Measurements from ENCODE around the gene PSTPIP1.
"Not testable (repeated sequence)": the region's sequence is repeated elsewhere in the genome, so short reads cannot be mapped to it uniquely, and the experiment has no call there.

The PSTPIP1 gene

DNA sequence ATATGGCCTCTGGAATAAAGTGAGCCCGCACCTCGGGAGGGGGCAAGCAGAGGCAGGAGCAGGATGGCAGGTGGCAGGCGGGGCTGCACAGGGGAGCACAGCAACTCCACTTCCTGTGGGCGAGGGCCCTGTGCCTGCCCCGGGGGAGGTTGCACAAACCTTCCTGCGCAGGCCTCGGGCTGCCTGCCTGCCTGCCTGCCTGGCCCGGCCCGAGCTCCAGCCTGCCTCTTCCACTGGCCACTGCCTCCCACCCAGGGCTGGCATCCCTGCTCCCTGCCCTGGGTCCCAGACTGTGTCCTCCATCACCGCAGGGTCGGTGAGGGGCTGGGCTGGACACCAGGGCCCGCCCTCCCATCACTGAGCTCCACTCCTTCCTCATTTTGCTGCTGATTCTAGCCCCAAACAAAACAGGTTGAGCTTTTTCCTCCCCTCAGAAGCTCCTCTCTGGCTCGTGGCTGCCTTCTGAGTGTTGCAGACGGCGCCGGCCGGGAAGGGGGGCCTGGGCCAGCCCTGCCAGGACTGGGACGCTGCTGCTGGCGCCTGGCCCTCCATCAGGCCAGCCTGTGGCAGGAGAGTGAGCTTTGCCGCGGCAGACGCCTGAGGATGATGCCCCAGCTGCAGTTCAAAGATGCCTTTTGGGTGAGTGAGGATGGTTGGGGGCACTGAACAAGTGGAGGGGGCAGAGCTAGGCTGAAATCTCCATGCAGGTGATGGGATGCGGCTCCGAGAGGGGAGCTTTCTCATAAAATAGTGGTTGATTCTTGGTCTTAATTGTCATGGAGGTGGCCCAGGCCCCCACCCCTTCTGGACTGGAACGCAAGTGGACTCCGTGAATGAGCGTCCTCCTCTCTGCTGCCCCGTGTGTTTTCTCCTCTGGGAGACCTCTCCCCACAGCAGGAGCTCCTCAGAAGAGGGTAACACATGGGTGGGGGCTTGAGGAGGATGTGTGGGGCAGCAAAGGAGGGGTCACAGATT, at the start of gene PSTPIP1:
PSTPIP1 (plus strand) TSS at position 156 of the 975 bp plus-strand sequence; CDS start at position 604, 448 bp downstream.
- H3K27ac ChIP-seq (ENCODE audit: low read depth, low read length) = peak within 1 kb of the TSS; percentile 12
- H3K36me3 ChIP-seq (ENCODE audit: insufficient read depth, low read length) = no peaks in the 10 kb centered on the region
- H3K27me3 ChIP-seq (ENCODE audit: control insufficient read depth in 1 of 2, insufficient read depth in 2 of 2, low read length in 2 of 2) = no peaks in the 10 kb centered on the region
- H3K4me3 ChIP-seq (ENCODE audit: low read depth in 1 of 2, low read length in 2 of 2) = peak within 1 kb of the TSS in 1 of 2 donors; percentile 22
- H3K9me3 ChIP-seq (ENCODE audit: low read length) = no peaks in the 10 kb centered on the region
- peaks cover 15% of the 10 kb centered on the region for H3K4me1 ChIP-seq (ENCODE audit: insufficient read depth, low read length)
- H3K9ac ChIP-seq (ENCODE audit: low read length) = no peak within 1 kb of the TSS

DNA sequence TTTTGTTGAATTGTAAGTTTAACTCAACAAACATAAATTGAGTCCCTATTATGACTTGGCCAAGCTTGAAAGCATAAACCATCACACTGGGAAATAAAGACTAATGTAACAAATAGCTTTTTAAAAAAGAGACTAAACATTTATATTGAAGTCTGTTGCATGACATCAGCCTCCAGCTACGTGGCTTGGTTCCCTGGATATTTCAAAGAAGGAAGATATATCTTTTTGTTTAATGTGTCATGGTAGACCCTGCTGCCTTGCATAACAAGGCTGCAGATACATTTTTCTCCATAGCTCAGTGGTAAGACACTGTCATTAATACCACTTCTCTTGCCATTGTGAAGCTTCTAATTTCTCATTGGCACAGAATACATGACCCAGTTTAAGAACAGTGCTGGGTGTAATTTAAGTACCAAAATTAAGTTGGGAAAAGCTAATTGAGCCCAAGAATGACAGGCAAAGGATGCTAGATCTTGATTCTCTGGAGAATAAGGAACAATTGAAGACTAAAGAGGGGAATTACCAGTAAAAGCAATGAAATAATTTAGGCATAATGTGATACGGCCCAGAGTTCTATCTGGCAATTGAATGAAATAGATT, 49.3 kb upstream of the PSTPIP1 start:
- H3K27me3 ChIP-seq (ENCODE audit: control insufficient read depth in 1 of 2, insufficient read depth in 2 of 2, low read length in 2 of 2) = no peaks in the 10 kb centered on the region
- peaks cover 17% of the 10 kb centered on the region for H3K36me3 ChIP-seq (ENCODE audit: insufficient read depth, low read length)
- no peak overlapping the region for H3K9ac ChIP-seq (ENCODE audit: low read length)
- H3K9me3 ChIP-seq (ENCODE audit: low read length) = no peaks in the 10 kb centered on the region
- H3K4me1 ChIP-seq (ENCODE audit: insufficient read depth, low read length) = peaks cover 4% of the 10 kb centered on the region
- no peak overlapping the region for H3K4me3 ChIP-seq (ENCODE audit: low read depth in 1 of 2, low read length in 2 of 2)
- no peak overlapping the region for H3K27ac ChIP-seq (ENCODE audit: low read depth, low read length)

DNA sequence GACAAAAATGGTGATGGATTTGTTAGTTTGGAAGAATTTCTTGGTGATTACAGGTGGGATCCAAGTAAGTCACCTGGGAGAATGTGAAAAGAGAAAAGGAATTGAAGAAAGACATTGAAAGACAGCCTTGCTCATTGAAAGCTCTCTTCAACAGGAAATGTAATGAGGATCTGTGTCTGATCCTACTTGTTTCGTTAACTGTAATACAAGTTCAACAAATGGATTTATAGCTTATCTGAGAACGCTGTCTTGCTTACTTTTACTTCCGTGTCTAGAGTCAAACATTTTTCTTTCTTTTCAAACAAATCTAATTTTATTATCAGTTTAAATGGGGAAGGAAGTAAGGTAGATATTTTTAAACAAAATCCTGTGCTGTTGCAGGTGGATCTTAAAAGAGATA, 47.5 kb upstream of the PSTPIP1 start:
- no peaks in the 10 kb centered on the region for H3K9me3 ChIP-seq (ENCODE audit: low read length)
- peaks cover 17% of the 10 kb centered on the region for H3K36me3 ChIP-seq (ENCODE audit: insufficient read depth, low read length)
- H3K4me3 ChIP-seq (ENCODE audit: low read depth in 1 of 2, low read length in 2 of 2) = no peak overlapping the region
- no peak overlapping the region for H3K27ac ChIP-seq (ENCODE audit: low read depth, low read length)
- no peaks in the 10 kb centered on the region for H3K27me3 ChIP-seq (ENCODE audit: control insufficient read depth in 1 of 2, insufficient read depth in 2 of 2, low read length in 2 of 2)
- H3K9ac ChIP-seq (ENCODE audit: low read length) = no peak overlapping the region
- H3K4me1 ChIP-seq (ENCODE audit: insufficient read depth, low read length) = peaks cover 4% of the 10 kb centered on the region

DNA sequence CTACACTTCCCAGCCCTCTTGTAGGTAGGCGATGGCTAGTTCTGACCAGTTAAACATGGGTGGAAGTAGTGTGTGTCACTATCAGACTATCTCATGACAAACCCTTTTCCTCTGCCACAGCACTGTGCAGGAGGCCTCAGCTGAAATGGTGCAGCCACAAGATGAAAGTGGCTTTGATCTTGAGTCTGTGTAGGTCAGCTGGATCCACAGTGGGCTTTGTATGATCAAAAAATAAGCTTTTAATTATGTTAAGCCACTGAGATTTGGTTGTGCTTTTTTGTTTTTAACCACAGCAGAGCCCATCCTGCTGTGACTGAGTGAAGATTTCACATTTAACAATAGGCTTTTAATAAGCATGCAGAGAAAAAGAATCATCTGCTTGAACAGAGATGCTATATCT, 43.7 kb upstream of the PSTPIP1 start:
- Histone ChIP-seq H3K36me3 (ENCODE audit: insufficient read depth, low read length) (peaks cover 7% of the 10 kb centered on the region), H3K9ac (ENCODE audit: low read length) (no peak overlapping the region), H3K4me3 (ENCODE audit: low read depth in 1 of 2, low read length in 2 of 2) (no peak overlapping the region), H3K4me1 (ENCODE audit: insufficient read depth, low read length) (no peaks in the 10 kb centered on the region), H3K9me3 (ENCODE audit: low read length) (no peaks in the 10 kb centered on the region), H3K27me3 (ENCODE audit: control insufficient read depth in 1 of 2, insufficient read depth in 2 of 2, low read length in 2 of 2) (no peaks in the 10 kb centered on the region), H3K27ac (ENCODE audit: low read depth, low read length) (no peak overlapping the region)

DNA sequence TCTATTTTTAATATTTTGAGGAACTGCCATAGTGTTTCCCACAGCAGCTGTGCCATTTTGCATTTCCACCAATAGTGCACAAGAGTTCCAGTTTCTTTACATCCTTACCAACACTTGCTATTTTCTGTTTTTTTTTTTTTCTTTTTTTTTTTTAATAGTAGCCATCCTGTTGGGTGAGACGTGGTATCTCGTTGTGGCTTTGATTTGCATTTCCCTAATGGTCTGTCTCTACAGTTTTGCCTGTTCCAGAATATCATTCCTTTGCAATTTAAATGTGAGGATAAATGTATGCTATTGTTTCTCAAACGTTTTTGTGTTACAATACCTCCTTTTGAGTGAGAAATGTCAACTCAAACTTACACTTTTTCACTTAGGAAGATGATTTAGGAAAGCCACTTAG, 41.0 kb upstream of the PSTPIP1 start:
- H3K4me3 ChIP-seq (ENCODE audit: low read depth in 1 of 2, low read length in 2 of 2) = no peak overlapping the region
- no peaks in the 10 kb centered on the region for H3K9me3 ChIP-seq (ENCODE audit: low read length)
- H3K4me1 ChIP-seq (ENCODE audit: insufficient read depth, low read length) = no peaks in the 10 kb centered on the region
- no peaks in the 10 kb centered on the region for H3K27me3 ChIP-seq (ENCODE audit: control insufficient read depth in 1 of 2, insufficient read depth in 2 of 2, low read length in 2 of 2)
- no peak overlapping the region for H3K27ac ChIP-seq (ENCODE audit: low read depth, low read length)
- H3K9ac ChIP-seq (ENCODE audit: low read length) = no peak overlapping the region
- H3K36me3 ChIP-seq (ENCODE audit: insufficient read depth, low read length) = peaks cover under 1% of the 10 kb centered on the region

DNA sequence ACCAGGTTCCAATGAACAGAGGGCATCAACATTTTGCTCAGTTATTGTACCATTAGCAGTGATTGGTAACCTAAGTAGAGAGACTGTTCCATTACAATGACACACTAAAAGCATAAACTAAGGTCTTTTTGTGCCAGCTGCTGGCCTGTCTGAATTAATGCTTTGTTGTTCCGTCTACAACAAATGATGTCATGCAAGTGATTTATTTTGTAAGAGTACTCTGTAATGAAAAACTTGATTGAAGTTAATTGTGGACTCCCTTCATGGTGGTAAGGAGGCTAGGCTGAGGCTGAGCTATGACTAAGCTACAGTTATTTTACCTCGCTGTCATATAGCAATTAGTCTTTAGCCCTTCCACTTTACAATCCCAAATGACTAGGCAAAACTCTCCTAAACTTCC, 40.2 kb upstream of the PSTPIP1 start:
- H3K4me3 ChIP-seq (ENCODE audit: low read depth in 1 of 2, low read length in 2 of 2) = no peak overlapping the region
- no peaks in the 10 kb centered on the region for H3K4me1 ChIP-seq (ENCODE audit: insufficient read depth, low read length)
- no peaks in the 10 kb centered on the region for H3K9me3 ChIP-seq (ENCODE audit: low read length)
- H3K27ac ChIP-seq (ENCODE audit: low read depth, low read length) = no peak overlapping the region
- H3K9ac ChIP-seq (ENCODE audit: low read length) = no peak overlapping the region
- H3K36me3 ChIP-seq (ENCODE audit: insufficient read depth, low read length) = no peaks in the 10 kb centered on the region
- no peaks in the 10 kb centered on the region for H3K27me3 ChIP-seq (ENCODE audit: control insufficient read depth in 1 of 2, insufficient read depth in 2 of 2, low read length in 2 of 2)

DNA sequence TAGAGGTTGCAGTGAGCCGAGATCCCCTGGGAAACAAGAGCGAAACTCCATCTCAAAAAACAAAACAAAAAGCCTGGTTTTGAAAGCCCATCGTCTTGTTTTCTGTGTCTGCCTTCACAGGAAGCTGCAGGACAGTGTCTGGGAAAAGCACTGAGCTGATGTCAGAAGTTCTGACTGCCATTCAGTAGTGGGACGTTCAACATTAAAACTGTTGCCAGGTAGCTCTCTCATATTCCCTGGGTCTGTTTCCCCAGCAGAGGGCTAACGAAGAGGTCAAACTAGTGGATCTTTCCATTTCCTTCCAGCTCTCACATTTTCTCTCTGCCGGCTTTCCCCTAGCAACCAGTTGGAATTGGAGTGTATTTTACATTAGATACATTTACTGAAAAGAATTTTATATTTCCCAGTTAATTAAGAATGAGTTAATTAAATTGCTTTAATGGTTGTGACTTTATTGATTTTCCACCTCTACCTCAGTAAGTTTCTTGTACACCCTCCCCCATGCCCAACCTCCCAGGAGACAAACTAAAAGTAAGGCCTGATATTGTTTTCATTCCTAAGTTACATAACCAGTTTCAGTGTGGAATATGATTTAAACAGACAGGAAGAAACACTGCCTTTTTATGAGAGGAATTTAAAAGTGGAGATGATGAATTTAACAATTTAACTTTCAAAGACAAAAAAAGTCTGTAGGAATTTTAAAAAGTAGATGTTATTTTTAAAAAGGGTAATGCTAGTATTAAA, 33.5 kb upstream of the PSTPIP1 start:
- no peak overlapping the region for H3K9ac ChIP-seq (ENCODE audit: low read length)
- no peaks in the 10 kb centered on the region for H3K36me3 ChIP-seq (ENCODE audit: insufficient read depth, low read length)
- H3K4me3 ChIP-seq (ENCODE audit: low read depth in 1 of 2, low read length in 2 of 2) = no peak overlapping the region
- H3K27ac ChIP-seq (ENCODE audit: low read depth, low read length) = no peak overlapping the region
- H3K9me3 ChIP-seq (ENCODE audit: low read length) = no peaks in the 10 kb centered on the region
- no peaks in the 10 kb centered on the region for H3K27me3 ChIP-seq (ENCODE audit: control insufficient read depth in 1 of 2, insufficient read depth in 2 of 2, low read length in 2 of 2)
- H3K4me1 ChIP-seq (ENCODE audit: insufficient read depth, low read length) = no peaks in the 10 kb centered on the region

DNA sequence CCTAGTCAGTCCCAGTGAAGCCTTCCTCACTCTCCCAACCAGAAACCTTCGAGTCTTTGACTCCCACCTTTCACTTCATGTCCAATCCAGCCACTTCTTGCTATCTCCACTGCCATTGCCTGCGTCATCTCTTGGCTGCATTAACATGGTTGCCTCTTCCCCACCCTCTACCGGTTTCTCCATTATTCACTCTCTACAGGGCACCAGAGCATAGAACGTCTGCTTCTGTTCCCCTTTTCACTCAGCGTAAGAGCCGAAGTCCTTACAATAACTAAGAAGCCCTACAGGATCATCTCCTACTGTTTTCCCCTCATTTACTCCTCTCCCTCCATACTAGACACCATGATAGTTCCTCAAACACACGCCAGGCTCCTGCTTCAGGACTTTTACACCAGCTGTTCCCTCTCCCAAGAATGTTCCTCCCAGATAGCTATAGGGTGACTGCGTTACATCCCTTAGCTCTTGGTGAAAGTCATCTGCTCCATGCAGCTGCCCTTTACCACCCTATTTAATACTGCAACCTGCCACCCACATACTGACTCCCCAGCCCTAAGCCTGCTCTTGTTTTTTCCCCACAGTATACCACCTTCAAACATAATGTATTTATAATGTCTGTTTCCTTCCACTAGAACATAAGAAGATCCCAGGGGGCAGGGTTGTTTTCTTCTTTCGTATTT, 32.5 kb upstream of the PSTPIP1 start:
- H3K9me3 ChIP-seq (ENCODE audit: low read length) = no peaks in the 10 kb centered on the region
- H3K4me1 ChIP-seq (ENCODE audit: insufficient read depth, low read length) = peaks cover 5% of the 10 kb centered on the region
- no peak overlapping the region for H3K27ac ChIP-seq (ENCODE audit: low read depth, low read length)
- no peaks in the 10 kb centered on the region for H3K36me3 ChIP-seq (ENCODE audit: insufficient read depth, low read length)
- no peaks in the 10 kb centered on the region for H3K27me3 ChIP-seq (ENCODE audit: control insufficient read depth in 1 of 2, insufficient read depth in 2 of 2, low read length in 2 of 2)
- no peak overlapping the region for H3K9ac ChIP-seq (ENCODE audit: low read length)
- no peak overlapping the region for H3K4me3 ChIP-seq (ENCODE audit: low read depth in 1 of 2, low read length in 2 of 2)

DNA sequence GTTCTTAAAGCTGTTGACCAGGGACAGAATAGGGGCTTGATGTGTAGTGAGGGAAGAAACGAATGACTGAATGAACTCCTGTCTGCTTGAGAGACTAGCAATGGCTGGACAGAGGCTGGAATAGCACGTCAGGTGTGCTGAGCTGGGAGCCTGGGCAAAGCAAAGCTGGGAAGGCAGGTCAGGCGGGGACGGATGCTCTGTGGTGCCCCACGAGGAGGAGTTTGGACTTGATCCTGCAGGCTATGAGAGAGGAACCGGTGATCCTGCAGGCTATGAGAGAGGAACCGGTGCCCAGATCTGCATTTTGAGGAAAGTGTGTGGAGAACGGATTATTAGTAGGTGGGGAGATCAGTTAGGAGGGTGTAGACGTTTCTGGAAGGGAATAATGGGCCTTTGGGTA, 31.3 kb upstream of the PSTPIP1 start:
- H3K36me3 ChIP-seq (ENCODE audit: insufficient read depth, low read length) = no peaks in the 10 kb centered on the region
- no peak overlapping the region for H3K4me3 ChIP-seq (ENCODE audit: low read depth in 1 of 2, low read length in 2 of 2)
- no peak overlapping the region for H3K27ac ChIP-seq (ENCODE audit: low read depth, low read length)
- peaks cover 5% of the 10 kb centered on the region for H3K4me1 ChIP-seq (ENCODE audit: insufficient read depth, low read length)
- H3K27me3 ChIP-seq (ENCODE audit: control insufficient read depth in 1 of 2, insufficient read depth in 2 of 2, low read length in 2 of 2) = no peaks in the 10 kb centered on the region
- no peaks in the 10 kb centered on the region for H3K9me3 ChIP-seq (ENCODE audit: low read length)
- H3K9ac ChIP-seq (ENCODE audit: low read length) = no peak overlapping the region

DNA sequence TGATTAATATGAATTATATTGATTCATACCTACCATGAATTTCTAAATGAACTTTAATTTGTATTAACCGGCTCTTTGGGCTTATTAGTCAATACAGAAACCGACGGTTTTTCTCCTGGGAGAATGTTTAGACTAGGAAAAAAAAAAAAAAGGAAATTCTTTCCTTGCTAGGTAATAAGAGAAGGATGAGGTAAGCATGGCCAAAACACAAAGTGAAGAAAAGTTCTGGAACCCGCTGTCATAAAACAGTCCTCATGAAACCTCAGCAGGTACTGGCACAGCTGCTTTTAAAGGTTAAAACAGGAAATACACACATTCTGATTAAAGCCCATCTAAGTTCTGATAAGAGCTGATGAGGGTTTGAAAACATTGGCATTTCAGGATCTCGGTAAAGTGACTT, 30.8 kb upstream of the PSTPIP1 start:
- Histone ChIP-seq H3K9me3 (ENCODE audit: low read length) (no peaks in the 10 kb centered on the region), H3K9ac (ENCODE audit: low read length) (no peak overlapping the region), H3K36me3 (ENCODE audit: insufficient read depth, low read length) (no peaks in the 10 kb centered on the region), H3K4me3 (ENCODE audit: low read depth in 1 of 2, low read length in 2 of 2) (no peak overlapping the region), H3K4me1 (ENCODE audit: insufficient read depth, low read length) (peaks cover 5% of the 10 kb centered on the region), H3K27me3 (ENCODE audit: control insufficient read depth in 1 of 2, insufficient read depth in 2 of 2, low read length in 2 of 2) (no peaks in the 10 kb centered on the region), H3K27ac (ENCODE audit: low read depth, low read length) (no peak overlapping the region)

DNA sequence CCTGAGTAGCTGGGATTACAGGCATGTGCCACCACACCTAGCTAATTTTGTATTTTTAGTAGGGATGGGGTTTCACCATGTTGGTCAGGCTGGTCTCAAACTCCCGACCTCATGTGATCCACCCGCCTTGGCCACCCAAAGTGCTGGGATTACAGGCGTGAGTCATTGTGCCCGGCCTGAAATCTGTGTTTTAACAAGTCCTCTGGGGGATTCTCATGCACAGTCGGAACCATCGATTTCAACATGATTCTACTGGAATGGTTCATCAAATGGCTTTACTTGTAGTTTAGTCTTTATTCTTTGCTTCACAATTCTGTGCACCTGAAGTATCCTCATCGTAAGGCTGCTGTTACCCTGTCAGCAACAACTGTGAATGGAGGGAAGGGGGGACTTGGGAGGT, 28.9 kb upstream of the PSTPIP1 start:
- H3K27ac ChIP-seq (ENCODE audit: low read depth, low read length) = not testable (repeated sequence)

More for the DNA sequence above, 28.9 kb upstream of the PSTPIP1 start:
- H3K9me3 ChIP-seq (ENCODE audit: low read length); H3K36me3 ChIP-seq (ENCODE audit: insufficient read depth, low read length); H3K4me3 ChIP-seq (ENCODE audit: low read depth in 1 of 2, low read length in 2 of 2); H3K4me1 ChIP-seq (ENCODE audit: insufficient read depth, low read length); H3K27me3 ChIP-seq (ENCODE audit: control insufficient read depth in 1 of 2, insufficient read depth in 2 of 2, low read length in 2 of 2); H3K9ac ChIP-seq (ENCODE audit: low read length): not testable (repeated sequence)
